ENCODE data around the gene SH3BP2.
A peak's percentile ranks its signal among the peaks of the same experiment; 100 is the strongest.

SH3BP2 gene

DNA sequence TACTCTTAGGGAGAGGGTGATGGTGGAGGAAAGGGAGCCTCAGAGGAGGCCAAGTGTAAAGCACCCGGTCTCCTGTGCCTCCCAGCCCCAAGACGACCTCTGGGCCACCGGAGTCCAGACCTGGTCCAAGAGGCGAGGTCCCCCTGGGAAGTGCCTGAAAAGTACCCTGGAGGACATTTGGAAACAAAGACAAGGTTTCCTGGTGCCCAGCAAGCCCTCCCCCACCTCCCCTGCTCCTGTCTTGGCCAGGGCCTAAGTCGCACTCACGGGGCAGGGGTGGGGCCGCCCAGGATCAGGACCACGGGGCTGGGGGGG lies 532 bp upstream of the SH3BP2 start:
- DNase-seq: no peak

DNA sequence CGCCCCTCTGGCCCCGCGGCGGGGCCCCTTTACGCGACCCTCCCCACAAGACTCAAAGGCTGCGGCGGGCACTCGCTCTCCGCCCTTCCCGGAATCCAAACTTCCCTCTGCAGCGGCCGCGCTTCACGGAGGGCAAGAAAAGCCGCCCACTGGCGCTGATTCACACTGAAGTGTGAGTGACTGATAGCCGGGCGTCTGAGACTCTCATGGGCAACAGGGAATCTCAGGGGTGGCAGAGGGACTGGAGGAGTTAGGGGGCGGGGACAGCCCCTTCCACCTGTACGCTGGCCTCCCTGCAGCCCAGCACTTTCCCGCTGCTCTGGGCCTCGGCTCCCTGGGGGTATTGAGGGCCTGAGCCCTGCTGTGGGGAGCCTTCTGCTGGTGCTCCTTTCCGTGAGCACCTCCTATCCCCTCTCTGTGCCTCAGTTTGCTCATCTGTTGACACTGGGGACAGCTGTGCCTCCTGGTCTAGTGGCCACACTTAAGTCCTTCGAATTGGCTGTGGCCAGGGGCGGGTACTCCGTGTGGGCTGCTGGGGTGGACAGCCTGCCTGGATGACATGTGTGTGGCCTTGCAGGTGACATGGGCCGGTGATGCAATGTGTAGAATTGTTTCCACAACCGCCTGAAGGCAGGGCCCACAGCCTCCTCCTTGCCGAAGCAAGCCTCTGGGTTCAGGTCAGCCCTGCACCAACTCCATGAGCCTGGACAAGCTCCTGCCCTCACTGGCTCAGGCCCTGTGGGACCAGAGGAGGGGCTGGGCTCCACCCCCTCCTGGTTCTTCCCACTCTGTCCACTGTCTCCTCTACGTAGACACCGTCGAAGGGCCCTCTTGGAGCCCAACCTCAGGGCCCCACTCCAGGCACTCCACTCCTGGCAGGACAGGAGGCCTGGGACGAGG lies 951 bp downstream of the SH3BP2 start:
- DNase-seq: peak; percentile 52

DNA sequence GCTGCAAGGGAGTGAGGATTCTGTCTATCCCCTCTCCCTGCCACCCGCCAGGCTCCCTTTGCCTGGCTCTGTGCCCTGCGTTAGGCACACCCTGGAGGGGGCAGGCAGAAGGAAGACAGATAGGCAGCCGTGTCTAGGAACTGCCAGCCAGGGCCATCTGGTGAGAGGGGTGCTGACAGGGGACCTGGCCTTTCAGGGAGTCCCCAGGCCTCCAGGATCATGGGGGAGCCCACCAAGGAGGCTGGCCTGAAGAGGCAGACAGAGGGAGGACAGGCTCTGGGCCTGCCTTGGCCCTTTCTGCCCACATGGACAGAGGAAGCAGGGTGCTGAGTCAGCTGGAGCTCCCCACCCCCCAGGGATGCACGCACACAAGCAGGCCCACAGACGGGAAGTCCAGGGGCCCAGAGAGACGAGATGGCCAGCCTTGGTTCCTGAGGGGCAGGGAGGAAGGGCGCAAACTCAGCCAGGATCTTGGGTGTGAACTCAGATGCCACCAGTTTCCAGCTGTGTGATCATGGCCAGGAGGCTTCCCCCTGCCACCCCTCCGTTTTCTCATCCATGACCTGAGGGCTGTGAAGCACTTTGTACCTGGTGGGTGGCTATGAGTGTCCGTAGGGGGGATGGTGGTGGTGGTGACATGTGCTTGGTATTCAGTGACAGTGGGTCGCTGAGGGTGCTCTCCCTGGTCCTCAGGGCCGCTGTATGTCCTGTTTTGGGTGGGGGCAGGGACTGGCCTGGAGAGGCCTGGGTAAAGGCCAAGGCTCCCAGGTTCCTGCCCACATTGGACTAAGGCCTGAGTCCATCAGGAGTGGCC lies 1.8 kb downstream of the SH3BP2 start:
- DNase-seq: no peak

DNA sequence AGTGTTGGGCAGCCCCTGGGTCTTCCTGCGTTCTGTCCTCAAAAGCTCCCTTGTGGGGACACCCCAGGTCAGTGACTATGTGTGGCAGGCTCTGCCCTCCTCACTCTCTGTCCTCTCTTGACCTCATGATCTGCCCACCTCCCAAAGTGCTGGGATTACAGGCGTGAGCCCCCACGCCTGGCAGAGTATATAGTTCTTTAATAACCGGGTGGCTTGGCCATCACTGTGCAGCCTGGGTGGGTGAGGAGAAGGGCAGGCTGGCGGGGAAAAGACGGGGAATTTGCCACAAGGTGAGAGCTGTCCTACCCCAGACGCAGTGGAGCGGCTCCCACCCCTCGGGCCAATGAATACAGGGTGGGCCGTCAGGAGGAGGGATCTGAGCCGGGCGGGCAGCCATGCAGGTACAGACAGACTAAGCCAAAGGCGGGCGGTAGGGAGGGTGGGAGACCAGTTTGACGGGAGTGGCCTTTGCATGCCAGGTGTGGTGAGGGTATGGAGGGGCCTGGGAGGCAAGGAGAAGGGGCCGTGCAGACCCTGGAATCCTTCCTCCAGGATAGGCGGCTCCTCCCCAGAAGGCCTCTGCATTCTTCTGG lies 2.5 kb downstream of the SH3BP2 start:
- no peak for DNase-seq

DNA sequence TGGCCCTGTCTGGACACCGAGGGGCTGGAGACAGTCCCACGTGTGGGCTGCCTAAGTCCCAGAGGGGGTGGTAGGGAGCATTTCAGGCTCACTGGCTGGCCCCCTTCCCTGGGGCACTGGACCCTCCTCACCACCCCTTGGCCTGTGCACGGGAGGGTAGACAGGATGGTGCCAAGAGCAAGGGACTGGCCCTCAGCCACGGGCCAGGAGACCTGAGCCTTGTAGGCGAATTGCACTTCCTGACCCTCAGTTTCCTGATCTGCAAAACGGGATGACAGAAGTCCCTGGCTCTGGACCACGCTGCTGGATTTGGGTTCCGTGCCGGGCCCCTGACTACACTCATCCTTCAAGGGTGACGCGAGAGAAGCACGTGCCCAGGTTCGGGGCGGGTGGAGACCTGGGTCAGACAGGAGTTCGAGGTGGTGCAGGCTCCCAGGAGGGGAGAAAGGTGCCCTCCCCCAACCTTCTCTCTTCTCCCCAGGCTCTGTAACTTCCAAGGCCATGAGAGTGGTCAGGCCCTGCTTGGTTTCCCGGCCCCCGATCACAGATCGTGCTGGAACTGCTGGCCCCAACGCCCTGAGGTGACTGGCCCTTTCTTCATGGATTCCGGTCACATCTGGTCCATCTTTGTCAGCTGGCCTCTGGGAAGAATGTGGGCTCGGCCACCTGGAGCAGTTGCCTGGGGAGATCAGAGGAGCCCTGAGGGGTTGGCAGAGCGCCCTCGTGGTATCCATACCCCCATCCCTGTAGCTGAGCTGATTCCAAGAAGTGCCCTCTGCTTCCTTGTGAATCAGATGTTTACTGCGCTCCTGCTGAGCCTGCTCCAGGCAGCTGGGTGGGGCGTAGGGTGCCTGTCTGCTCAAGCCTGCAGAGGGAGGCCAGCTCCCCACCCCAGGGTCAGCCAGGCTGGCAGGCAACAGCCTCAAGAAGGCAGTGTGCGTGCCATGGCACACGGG lies 3.3 kb downstream of the SH3BP2 start:
- no peak for DNase-seq

DNA sequence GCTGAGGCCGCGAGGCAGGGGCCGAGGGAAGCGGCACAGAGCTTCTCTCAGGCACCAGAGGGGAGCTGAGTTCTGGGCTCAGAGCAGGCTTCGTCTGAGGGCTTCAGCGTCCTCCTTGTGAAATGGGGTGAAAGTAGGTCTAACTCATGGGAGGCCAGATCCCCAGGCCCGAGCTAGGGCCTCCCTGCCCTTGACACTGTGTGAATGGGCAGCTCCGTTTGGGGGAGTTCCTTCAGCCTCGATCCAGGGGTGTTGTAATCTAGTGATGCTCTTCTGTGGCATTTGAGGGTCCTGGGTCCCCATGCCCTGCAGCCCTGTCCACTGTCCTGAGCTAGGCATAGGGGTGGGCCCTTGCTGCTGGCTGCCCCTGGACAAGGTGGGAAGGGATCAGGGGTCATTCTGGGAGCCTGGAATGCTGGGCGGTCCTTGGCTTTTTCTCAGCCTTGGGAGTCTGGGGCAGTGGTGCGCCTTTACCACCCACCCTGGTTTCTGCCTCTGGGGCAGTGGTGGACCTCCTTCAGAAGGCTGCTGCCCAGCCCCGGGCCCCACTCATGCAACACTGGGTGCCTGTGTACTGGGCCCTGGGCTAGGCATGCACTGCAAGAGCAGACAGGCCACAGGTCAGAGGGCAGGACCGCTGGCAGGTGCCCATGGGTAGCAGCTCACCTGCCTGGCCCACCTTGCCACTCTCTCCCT lies 4.1 kb downstream of the SH3BP2 start:
- no peak for DNase-seq

DNA sequence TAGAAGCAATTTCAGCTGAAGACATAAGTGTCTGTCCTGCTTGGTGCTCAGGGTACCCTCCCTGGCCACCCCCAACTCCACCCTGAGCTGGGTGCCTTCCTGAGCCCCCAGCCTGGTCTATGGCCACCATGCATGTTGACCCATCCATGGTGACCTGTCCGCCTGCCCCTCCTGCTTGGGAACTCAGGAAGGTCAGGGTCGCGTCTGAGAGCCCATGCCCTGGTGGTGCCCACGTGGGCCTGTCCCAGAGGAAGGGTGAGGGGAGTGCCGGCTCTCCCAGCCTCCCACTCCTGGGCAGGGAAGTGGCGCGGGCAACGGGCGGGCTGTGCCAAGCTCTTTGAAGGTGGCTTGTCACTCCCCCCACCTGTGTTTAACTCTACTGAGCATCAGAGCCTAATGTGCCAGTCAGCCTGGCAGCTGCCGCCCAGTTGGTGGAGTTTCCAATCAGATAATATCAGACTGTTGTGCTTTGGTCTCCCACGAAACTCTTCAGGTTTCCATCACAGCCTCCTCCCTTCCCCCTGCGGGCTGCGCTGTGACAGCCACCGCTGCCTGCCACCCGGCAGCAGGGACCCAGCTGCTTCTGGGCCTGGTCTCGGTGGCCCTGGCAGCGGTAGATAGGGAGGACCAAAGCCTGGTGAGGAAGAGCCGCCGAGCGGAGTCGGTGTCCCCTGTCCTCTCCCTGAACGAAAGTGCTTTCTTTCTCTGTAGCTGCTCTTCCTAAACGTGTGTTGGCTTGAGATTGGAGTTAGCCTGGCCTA lies 4.8 kb downstream of the SH3BP2 start:
- peak; percentile 49 for DNase-seq

DNA sequence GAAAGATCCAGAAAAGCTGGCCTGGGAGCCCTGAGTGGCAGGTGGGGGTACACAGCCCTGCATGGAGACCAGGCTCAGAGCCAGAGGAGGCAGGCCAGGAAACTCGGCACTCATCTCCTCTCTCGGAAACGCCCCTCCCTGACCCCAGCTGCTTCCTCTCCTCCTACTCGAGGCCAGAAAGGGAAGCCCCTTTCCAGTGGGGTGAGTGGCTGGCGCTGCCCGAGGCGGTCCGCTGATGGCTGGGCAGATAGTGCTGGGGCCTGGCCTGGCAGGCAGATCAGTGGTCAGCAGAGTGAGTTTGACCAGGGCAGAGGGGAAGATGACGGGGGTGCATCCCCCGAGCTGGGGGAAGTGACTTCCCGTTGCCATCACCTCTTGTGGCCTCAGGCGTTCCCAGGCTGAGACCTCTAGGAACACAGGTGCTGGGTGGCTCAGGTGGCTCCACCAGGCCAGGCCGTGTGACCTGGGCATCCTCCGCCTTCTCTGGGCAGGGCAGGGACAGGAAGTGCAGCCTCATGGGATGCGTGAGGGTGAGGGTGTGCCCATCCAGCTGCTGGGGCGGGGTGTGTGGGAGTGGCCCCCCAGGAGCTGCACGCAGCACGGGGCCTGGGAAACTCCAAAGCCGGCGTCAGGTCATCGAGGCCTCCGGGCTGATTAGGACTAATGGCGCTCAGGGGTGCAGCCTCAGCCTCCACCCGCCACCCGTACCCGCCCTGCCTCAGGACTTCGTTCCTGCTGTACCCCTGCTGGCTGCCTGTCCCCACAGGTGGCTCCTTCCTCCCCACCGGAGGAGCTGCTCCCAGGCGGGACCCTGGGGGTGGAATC lies 5.7 kb downstream of the SH3BP2 start:
- DNase-seq: peak; percentile 50

DNA sequence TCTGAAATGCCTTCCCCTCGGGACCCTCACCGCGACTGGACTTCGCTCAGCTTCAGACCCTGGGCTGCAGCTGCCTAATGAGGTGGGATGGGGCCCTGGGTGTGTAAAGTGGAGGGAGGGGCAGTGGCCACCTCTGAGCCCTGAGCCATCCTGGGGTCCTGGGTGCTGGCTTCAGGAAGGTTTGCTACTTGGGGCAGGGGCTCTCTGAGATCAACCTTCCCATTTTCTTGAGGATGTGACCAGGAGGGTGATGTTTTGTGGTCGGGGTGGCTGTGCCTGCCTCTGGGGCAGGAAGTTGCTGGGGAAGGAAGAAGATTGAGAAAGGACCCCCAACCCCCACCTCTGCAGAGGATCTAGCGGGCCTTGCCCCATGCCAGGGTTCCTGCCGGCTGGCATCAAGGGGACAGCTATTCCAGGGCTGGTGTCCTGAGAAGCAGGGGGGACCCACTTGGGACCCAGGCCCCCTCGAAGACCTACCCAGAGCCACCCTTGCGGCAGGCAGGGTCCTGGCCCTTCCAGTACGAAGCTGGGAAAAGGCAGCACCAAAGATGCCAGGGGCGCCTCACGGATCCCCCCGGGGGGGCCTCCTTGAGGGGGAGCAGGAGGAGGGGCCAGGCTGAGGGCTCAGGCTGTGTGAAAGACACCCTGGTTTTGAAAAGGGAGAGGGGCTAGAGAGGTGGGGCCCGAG lies 6.5 kb downstream of the SH3BP2 start:
- DNase-seq: no peak

DNA sequence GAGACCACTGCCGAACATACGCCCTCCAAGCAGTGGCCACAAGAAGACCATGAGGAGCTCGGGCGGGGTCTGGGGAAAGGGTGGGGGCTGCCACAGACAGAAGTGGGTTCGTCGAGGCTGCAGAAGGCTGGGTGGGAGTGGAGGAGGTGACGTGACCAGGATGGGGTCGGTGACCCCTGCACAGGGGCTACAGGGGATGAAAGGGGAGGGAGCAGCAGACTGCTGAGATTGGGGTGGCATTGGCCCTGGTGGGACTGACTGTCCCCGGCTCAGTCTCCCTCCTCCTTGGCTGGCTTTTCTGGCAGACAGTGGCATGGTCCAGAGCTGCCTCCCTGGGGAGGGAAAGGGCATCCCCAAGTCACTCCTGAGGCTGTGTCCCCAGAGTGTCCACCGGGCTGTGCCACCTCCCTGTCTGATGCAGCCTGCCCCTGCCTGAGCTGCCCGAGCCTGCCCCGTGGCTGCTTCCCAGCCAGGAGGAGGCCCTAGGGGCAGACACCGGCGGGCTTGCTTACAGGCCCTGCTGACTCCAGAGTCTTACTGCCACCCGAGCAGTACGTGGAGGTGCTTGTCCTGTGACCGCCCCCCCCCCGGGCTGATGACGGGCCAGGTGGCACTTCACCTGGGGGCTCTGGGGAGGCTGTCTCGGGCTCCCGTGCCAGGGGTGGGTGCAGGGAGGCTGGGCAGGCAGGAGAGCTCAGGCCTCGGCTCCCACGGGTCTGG lies 7.2 kb downstream of the SH3BP2 start:
- DNase-seq: no peak

DNA sequence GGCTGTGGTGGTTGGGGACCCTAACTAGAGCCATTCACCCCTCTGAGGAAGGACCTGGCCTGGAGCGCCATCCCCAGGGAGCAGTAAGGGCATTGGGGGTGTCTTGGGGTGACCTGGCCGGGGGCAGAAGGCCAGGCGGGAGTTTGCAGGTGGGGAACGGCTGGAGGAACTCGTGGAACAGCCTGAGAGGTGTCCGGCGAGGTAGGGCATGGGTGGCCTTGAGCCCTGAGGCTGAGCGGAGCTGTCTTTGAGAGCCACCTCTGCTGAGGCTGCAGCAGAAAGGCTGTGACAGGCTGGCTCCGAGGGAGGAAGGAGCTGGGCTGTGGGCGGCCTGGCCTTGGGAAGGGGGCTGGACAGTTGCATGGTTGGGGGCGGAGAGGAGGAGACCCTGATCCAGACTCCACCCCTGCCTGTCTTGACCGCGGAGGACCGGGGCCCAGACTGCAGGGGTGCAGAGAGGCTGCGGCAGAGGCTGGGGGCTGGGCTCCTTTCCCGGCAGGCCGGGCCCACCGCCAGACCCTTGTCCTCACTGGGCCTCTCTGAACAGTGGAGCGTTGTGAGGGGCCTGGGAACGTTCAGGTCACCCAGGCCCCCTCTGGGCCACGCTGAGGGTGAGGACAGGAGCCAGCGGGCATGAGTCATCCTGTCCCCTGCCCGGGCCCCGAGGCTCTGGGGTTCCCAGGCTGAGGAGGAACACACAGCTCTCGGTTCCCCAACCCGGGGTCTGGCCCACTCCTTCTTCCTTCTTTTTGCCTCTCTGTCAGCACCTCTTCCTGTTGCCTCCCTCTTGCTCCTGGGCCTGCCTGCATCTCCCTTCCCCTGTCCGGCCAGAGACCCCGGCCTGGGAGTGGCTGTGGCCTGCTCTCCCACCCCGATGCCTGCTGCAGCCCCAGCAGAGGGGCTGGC lies 8.1 kb downstream of the SH3BP2 start:
- peak; percentile 26 for DNase-seq

DNA sequence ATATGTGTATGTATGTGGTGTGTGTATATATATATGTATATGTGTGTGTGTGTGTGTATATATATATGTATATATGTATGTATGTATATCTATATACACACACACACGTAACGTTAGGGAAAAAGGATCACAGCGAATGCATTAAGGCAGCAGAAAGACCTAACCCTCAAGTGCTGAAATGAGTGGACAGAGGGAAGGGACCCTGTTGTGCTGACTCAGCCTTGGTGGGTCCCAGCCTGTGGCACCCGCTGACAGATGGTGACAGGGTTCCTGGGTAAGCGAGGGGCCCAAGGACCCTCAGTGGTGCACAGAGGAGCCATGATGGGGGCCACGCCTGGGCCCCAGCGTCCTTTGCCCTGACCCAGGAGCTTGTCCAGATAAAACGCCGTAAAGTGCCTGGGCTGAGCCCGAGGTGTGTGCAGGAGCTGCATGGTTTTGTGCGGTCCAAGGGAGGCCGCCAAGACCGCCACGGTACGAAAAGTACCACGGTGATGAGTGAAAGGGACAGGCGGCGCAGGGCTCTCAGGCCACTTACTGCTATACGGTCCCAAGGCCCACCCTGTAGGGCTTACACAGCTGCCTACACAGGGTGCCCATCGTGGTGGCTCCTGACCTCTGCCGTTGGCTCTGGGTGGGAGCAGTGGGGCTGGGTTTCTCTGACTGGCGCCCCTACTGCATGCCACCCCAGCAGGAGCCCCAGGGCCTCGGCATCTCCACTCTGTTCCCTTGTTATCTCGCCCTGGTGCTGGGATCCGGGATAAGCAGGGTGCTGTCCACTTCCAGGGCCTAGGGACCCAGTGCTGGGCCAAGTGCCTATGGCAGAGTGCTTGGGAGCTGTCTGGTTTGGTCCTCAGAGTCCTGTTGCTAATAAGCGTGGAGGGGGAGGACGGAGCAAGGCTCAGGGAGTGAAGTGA lies 10.0 kb downstream of the SH3BP2 start:
- DNase-seq: no peak

DNA sequence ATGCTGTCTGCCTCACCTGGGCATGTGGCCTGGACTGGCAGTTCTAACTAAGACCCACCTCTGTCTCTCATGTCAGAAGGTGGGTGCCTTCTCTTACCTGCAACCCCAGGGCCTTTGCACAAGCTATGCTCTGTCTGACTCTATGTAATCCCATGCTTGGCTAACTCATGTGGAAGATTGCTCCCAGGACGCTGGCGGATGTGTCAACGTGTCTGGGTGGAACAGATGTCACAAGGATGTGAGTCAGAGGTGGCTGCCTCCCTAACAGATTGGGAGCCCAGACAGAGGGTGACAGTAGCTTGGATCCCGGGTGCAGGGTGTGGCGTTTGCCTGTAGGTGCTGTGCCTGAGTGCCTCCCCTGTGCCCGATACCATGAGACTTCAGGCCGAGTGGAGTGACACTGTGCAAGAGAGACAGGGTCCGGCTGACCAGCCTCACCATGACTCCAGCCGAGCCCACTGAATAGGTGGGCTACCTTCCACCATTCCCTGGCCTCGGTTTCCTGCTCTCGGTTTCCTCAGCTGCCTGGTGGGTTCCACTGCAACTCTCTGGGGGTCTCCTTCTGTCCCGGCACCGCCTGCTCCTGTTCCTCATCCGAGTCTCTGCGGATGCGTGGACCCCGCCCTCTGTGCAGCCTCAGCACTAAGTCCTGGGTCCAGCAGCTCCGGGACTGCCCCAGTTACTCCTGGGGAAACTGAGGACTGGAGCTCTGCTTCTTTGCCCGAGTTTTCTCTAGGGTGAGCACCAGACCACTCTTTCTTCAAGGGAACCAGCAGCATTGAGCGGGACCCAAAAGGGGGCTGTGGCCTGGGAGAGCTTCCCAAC lies 11.0 kb downstream of the SH3BP2 start:
- DNase-seq: no peak

DNA sequence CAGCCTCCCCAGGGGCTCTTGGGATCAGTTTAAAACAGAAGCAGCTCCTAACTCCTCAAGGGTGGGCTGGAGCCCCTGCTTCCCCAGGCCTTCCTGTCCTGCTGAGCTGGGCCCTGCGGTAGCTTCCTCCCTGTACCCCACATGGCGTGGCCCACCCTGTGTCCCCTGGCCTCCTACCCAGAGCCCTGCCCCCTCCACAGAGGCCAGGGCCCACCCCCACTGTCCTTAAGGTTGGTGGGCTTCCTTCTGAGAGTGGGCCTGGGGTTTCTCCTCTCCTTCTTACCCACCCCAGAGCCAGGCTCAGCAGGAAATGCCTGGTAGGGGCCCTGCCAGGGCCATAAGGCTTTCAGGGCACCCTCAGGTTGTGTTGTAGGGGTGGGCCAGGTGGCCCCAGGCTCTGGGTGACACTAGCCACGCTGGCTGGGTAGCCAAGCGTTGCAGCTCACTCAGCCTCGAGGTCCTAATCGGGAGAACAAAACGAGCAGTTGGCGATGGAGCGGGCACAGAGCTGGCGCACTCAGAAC lies 11.6 kb downstream of the SH3BP2 start:
- DNase-seq: no peak

DNA sequence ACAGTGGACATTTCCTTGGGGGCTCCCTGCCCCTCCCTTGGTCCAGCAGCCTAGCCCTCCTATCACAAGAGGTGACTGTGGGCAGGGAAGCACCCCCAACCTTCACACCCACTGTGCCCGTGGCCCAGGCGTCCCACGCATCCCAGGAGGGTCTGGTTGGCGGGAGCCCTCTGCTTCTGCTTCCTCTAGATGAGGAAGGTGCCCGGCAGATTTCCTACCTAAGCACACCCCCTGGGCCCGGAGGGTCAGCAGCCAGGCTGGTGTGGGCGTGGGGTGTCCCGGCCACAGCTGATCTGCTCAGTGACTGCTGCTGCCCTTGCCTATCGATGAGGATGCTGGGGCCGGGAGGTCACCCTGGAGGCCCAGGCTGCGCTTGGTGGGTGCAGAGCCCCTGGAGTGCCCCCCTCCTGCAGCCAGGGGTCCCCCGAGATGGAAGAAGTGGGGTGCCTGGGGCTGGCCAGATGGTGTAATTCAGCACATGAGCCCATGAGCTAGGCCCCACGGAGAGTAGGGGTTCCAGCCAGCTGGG lies 12.2 kb downstream of the SH3BP2 start:
- no peak for DNase-seq

Data from CD4-positive, alpha-beta T cell treated with Interleukin-6 for 4 hours (primary cell).